ENCODE data around the gene HFM1.
"Not testable (repeated sequence)": the region's sequence is repeated elsewhere in the genome, so short reads cannot be mapped to it uniquely, and the experiment has no call there.

Gene HFM1, protein sequence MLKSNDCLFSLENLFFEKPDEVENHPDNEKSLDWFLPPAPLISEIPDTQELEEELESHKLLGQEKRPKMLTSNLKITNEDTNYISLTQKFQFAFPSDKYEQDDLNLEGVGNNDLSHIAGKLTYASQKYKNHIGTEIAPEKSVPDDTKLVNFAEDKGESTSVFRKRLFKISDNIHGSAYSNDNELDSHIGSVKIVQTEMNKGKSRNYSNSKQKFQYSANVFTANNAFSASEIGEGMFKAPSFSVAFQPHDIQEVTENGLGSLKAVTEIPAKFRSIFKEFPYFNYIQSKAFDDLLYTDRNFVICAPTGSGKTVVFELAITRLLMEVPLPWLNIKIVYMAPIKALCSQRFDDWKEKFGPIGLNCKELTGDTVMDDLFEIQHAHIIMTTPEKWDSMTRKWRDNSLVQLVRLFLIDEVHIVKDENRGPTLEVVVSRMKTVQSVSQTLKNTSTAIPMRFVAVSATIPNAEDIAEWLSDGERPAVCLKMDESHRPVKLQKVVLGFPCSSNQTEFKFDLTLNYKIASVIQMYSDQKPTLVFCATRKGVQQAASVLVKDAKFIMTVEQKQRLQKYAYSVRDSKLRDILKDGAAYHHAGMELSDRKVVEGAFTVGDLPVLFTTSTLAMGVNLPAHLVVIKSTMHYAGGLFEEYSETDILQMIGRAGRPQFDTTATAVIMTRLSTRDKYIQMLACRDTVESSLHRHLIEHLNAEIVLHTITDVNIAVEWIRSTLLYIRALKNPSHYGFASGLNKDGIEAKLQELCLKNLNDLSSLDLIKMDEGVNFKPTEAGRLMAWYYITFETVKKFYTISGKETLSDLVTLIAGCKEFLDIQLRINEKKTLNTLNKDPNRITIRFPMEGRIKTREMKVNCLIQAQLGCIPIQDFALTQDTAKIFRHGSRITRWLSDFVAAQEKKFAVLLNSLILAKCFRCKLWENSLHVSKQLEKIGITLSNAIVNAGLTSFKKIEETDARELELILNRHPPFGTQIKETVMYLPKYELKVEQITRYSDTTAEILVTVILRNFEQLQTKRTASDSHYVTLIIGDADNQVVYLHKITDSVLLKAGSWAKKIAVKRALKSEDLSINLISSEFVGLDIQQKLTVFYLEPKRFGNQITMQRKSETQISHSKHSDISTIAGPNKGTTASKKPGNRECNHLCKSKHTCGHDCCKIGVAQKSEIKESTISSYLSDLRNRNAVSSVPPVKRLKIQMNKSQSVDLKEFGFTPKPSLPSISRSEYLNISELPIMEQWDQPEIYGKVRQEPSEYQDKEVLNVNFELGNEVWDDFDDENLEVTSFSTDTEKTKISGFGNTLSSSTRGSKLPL (N-terminal part only)

DNA sequence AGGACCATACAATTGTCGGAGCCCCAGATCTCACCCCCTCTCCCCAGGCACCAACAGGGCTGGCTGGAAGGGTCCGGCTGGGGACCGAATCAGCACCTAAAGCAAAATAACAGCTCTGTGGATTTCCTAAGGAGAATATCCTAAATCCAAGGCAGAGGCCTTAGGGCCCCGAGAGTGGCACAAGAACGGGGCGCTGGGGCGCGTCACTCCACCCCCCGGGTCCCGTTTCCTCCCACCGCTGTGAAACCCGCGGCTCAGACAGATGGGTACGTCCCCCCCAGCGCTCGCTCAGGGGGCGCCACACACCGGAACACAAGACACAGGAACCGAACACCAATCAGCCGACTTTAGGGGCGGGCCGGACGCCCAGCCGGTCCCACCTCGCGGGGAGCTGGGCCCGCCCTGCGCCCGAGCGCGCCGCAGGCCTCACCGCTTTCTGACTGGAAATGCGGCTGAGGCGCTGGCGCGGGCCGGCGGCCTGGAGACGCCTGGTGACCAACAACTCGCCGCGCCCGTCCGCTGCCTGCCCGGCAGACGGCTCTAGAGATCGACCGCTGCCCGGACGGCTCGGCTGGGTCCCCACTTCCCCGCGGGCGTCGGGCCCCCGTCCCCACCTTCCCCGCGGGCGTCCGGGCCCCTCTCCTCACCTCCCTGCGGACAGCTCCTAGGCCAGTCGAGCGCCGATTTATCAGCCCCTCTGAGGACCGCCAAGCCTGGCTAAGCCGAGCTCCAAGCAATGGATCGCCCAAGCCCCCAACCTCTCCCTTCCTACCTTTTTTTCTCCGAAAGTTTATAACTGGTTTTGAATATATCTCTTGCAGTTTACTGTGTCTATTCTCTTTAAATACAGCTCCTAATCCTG is at the start of gene HFM1:
TSS of gene HFM1 (minus strand) at position 687 of the 862 bp plus-strand sequence. CDS start 3,755 bp downstream, outside the sequence.
- H3K27ac ChIP-seq = peak within 1 kb of the TSS; percentile 25; the same call in 1 of the 2 replicates
- TF ChIP-seq, protein P1, sequence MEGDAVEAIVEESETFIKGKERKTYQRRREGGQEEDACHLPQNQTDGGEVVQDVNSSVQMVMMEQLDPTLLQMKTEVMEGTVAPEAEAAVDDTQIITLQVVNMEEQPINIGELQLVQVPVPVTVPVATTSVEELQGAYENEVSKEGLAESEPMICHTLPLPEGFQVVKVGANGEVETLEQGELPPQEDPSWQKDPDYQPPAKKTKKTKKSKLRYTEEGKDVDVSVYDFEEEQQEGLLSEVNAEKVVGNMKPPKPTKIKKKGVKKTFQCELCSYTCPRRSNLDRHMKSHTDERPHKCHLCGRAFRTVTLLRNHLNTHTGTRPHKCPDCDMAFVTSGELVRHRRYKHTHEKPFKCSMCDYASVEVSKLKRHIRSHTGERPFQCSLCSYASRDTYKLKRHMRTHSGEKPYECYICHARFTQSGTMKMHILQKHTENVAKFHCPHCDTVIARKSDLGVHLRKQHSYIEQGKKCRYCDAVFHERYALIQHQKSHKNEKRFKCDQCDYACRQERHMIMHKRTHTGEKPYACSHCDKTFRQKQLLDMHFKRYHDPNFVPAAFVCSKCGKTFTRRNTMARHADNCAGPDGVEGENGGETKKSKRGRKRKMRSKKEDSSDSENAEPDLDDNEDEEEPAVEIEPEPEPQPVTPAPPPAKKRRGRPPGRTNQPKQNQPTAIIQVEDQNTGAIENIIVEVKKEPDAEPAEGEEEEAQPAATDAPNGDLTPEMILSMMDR (conservative IDR thresholded peaks at IDR 0.05) = 0 out of 2 replicates have a peak, but pooled peaks have one; percentile 11
- TF ChIP-seq ZFX (IDR thresholded peaks at IDR 0.05) = peak; percentile 11; the same call in 1 of the 2 replicates

DNA sequence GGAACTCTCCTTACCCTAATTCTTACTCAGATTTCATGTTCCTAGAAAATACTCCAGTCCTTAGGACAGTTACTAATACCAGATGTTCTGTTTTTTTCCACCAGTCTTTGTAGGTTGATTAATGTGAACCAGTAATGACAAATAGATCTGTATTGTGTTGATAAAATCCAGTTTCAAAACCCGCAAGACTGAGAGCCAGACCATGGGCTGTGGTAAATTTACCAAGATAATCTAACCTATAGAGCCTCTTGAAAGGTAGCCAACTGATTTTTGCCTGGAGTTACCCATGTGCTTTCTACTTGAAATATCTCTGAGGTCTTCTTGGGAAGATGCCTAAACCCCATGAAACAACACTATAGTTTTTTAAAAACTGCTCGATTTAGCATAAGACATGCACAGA is 49.5 kb upstream of the HFM1 start:
- TF ChIP-seq ZFX (IDR thresholded peaks at IDR 0.05) = no peak
- TF ChIP-seq, protein P1 (conservative IDR thresholded peaks at IDR 0.05) = no peak
- no peak overlapping the region for H3K27ac ChIP-seq

DNA sequence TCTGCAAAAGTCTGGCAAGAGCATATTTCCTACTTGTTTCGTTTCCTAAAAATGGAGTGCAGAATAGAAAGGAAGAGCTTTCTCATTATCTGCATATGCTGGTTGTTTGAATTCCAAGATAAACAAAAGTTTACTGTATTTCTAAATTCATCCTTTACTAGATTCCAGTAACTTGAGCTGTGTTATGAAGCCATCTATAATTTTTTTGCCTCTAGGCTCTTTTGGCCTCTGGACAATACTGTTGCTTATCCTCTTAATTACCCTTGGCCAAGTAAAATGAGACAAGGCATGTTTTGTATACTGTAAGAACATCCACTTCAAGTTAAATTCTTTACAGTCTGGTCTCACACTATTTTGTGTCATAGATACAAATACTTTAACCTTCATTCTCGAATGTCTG is 45.6 kb upstream of the HFM1 start:
- TF ChIP-seq, protein P1 (conservative IDR thresholded peaks at IDR 0.05) = no peak
- TF ChIP-seq ZFX (IDR thresholded peaks at IDR 0.05) = no peak
- H3K27ac ChIP-seq = no peak overlapping the region

DNA sequence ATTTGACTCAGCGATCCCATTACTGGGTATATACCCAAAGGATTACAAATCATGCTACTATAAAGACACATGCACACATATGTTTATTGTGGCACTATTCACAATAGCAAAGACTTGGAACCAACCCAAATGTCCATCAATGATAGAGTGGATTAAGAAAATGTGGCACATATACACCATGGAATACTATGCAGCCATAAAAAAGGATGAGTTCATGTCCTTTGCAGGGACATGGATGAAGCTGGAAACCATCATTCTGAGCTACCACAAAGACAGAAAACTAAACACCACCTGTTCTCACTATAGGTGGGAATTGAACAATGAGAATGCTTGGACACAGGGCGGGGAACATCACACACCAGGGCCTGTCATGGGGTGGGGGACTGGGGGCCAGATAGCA is 43.1 kb upstream of the HFM1 start:
- not testable (repeated sequence) for H3K27ac ChIP-seq

DNA sequence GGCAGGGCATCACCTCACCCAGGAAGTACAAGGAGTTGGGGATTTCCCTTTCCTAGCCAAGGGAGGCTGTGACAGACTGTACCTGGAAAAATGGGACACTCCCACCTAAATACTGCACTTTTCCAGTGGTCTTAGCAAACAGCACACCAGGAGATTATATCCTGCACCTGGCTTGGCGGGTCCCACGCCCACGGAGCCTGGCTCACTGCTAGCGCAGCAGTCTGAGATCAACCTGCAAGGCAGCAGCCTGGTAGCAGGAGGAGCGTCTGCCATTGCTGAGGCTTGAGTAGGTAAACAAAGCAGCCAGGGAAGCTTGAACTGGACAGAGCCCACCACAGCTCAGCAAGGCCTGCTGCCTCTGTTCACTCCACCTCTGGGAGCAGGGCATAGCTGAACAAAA is 37.3 kb upstream of the HFM1 start:
- not testable (repeated sequence) for H3K27ac ChIP-seq

DNA sequence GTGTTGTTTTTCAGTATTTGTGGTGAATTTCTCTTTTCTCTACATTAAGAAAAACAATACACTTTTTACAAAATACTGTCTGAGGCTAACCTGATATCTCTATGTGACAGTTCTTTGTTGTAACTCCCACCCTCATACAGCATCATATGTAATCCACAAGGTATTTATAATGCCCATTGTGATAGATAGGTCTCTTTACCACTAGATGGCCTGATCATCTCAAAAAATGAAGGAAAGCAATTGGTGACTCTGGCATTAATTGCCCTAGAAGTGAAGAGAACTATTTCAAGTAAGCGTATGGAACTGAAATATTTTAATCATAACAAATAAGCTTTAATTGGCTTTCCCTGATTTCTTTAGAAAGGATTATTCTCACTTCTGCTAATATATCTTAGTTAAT is 36.2 kb upstream of the HFM1 start:
- TF ChIP-seq, protein P1 (conservative IDR thresholded peaks at IDR 0.05) = peak; percentile 58
- no peak for TF ChIP-seq ZFX (IDR thresholded peaks at IDR 0.05)
- H3K27ac ChIP-seq = no peak overlapping the region

DNA sequence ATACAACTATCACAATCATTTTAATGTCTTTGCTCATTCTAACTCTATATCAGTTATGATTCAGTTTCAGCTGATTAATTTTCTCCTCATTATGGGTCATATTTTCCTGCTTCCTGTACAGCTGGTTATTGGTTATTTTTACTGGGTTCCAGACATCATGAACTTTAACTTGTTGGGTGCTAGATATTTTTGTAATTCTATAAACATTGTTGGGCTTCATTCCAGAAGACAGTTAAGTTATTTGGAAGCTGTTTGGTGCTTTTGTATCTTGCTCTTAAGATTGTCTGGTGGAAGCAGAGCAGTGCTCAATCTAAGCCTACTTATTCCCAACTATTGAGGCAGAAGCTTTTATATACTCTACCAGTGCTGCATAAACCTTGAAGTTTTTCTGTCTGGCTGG is 34.4 kb upstream of the HFM1 start:
- H3K27ac ChIP-seq = no peak overlapping the region
- no peak for TF ChIP-seq ZFX (IDR thresholded peaks at IDR 0.05)
- TF ChIP-seq, protein P1 (conservative IDR thresholded peaks at IDR 0.05) = no peak
